Esophagus squamous epithelium (tissue), 4 donors: ENCODE results near the gene GYS2.

Source experiments
- POLR2A ChIP-seq, 4 donors: fragments of 450-650 bp; IDR thresholded peaks; one replicate each; pipeline ENCODE4 v1.6.1; 2017; ENCODE audit warnings: antibody characterized with exemption in 4 of 4, mild to moderate bottlenecking in 4 of 4, moderate library complexity in 3 of 4
- TF ChIP-seq, protein P1 (sequence below), 6 experiments: fragments of 450-650 bp in 4 of 6; fragments of 200-600 bp in 2 of 6; sonication (generic) in 2 of 6; IDR thresholded peaks; one replicate each; pipeline ENCODE4 v1.5.1; 2016 to 2019; ENCODE audit warnings: antibody characterized with exemption in 6 of 6, mild to moderate bottlenecking in 4 of 6, moderate library complexity in 4 of 6

DNA sequence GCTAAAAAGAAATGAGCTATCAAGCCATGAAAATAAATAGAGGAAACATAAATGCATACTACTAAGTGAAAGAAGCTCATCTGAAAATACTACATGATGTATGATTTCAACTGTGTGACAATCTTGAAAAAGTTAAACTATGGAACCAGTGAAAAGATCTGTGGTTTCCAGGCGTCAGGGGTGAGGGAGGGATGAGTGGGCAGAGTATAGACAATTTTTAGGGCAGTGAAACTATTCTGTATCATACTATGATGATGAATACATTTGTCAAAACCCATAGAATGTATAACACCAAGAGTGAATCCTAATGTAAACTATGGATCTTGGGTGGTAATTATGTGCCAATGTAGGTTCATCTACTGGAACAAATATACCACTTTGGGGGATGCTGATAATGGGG lies 57.2 kb downstream of the GYS2 start:
- TF ChIP-seq, protein P1, sequence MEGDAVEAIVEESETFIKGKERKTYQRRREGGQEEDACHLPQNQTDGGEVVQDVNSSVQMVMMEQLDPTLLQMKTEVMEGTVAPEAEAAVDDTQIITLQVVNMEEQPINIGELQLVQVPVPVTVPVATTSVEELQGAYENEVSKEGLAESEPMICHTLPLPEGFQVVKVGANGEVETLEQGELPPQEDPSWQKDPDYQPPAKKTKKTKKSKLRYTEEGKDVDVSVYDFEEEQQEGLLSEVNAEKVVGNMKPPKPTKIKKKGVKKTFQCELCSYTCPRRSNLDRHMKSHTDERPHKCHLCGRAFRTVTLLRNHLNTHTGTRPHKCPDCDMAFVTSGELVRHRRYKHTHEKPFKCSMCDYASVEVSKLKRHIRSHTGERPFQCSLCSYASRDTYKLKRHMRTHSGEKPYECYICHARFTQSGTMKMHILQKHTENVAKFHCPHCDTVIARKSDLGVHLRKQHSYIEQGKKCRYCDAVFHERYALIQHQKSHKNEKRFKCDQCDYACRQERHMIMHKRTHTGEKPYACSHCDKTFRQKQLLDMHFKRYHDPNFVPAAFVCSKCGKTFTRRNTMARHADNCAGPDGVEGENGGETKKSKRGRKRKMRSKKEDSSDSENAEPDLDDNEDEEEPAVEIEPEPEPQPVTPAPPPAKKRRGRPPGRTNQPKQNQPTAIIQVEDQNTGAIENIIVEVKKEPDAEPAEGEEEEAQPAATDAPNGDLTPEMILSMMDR (IDR thresholded peaks at IDR 0.05), result no peak
- no peak for TF ChIP-seq POLR2A (IDR thresholded peaks at IDR 0.05)
